WTC11 (cell line): ENCODE data around the gene TUSC2. TPM values are rescaled to one million over a fixed set of nuclear protein-coding genes. Genes with fewer than 3 reads are reported as not detected.
A peak's percentile ranks its signal among the peaks of the same experiment; 100 is the strongest.

Source experiments
- ATAC-seq: fragments of 200-7000 bp; cut with Tn5 transposase; 2 replicates; pipeline ENCODE4 v1.10.0; 2021; ENCODE audit warnings: mild to moderate bottlenecking, moderate library complexity
- CTCF ChIA-PET: fragments of 300-600 bp; sonication (Branson Sonifier 250); formaldehyde crosslinking; loops from one replicate; lab custom pipeline; 2021; ENCODE audit warnings: antibody characterized with exemption; lab: Charles Lee
- POLR2A ChIA-PET: fragments of 350-600 bp; sonication (Branson Sonifier 250); formaldehyde crosslinking; loops from one replicate; lab custom pipeline; 2021; ENCODE audit warnings: antibody characterized with exemption; lab: Charles Lee
- DNase-seq: peaks from one replicate; pipeline ENCODE4 v3.0.0; 2021; ENCODE audit warnings: low spot score
- H3K27ac Mint-ChIP-seq: 2 replicates; pipeline ENCODE4 v1.8.0; 2021; ENCODE audit warnings: mixed read lengths
- H3K27me3 Mint-ChIP-seq: 2 replicates; pipeline ENCODE4 v1.8.0; 2021; ENCODE audit warnings: low read depth, mild to moderate bottlenecking, moderate library complexity, mixed read lengths
- H3K36me3 Mint-ChIP-seq: 2 replicates; pipeline ENCODE4 v1.8.0; 2021; ENCODE audit warnings: mixed read lengths
- H3K4me1 Mint-ChIP-seq: 2 replicates; pipeline ENCODE4 v1.8.0; 2022; ENCODE audit warnings: mixed read lengths
- H3K4me3 Mint-ChIP-seq: 2 replicates; pipeline ENCODE4 v1.8.0; 2021; ENCODE audit warnings: mild to moderate bottlenecking, moderate library complexity, mixed read lengths
- H3K9me3 Mint-ChIP-seq: 2 replicates; pipeline ENCODE4 v1.8.0; 2021; ENCODE audit warnings: mixed read lengths
- ETV6 ChIP-seq: sonication (generic); formaldehyde crosslinking; IDR thresholded peaks from 2 replicates; pipeline ENCODE4 v1.8.1; 2022; ENCODE audit warnings: mild to moderate bottlenecking, missing genetic modification reagents
- FOXP1 ChIP-seq: sonication (generic); formaldehyde crosslinking; IDR thresholded peaks from 2 replicates; pipeline ENCODE4 v1.8.0; 2022; ENCODE audit warnings: missing genetic modification reagents, mild to moderate bottlenecking, moderate library complexity, borderline replicate concordance
- GABPB1 ChIP-seq: sonication (generic); formaldehyde crosslinking; IDR thresholded peaks from 2 replicates; pipeline ENCODE4 v1.8.1; 2023; ENCODE audit warnings: mild to moderate bottlenecking, missing genetic modification reagents
- JAZF1 ChIP-seq: fragments of 250-450 bp; sonication (Bioruptor Pico); IDR thresholded peaks from 2 replicates; pipeline ENCODE4 v1.9.0; 2021; ENCODE audit warnings: moderate library complexity, mild to moderate bottlenecking, inconsistent platforms
- KAT7 ChIP-seq: sonication (generic); formaldehyde crosslinking; IDR thresholded peaks from 2 replicates; pipeline ENCODE4 v1.8.1; 2023; ENCODE audit warnings: missing genetic modification reagents, mild to moderate bottlenecking, borderline replicate concordance
- MAX ChIP-seq: sonication (generic); formaldehyde crosslinking; IDR thresholded peaks from 2 replicates; pipeline ENCODE4 v1.8.0; 2022; ENCODE audit warnings: mild to moderate bottlenecking, missing genetic modification reagents
- MYBL2 ChIP-seq: sonication (generic); formaldehyde crosslinking; IDR thresholded peaks from 2 replicates; pipeline ENCODE4 v1.8.1; 2023; ENCODE audit warnings: mild to moderate bottlenecking, moderate library complexity, missing genetic modification reagents
- RELA ChIP-seq: sonication (generic); formaldehyde crosslinking; IDR thresholded peaks from 2 replicates; pipeline ENCODE4 v1.8.1; 2022; ENCODE audit warnings: missing genetic modification reagents, mild to moderate bottlenecking, borderline replicate concordance
- SP1 ChIP-seq: sonication (generic); formaldehyde crosslinking; conservative IDR thresholded peaks from 2 replicates; pipeline ENCODE4 v1.8.1; 2022; ENCODE audit warnings: missing genetic modification reagents
- TEAD1 ChIP-seq: sonication (generic); formaldehyde crosslinking; IDR thresholded peaks from 2 replicates; pipeline ENCODE4 v1.8.0; 2022; ENCODE audit warnings: mild to moderate bottlenecking, missing genetic modification reagents
- TP53 ChIP-seq: sonication (generic); formaldehyde crosslinking; IDR thresholded peaks from 2 replicates; pipeline ENCODE4 v1.8.1; 2023; ENCODE audit warnings: mild to moderate bottlenecking, missing genetic modification reagents
- USF1 ChIP-seq: sonication (generic); formaldehyde crosslinking; IDR thresholded peaks from 2 replicates; pipeline ENCODE4 v1.8.0; 2022; ENCODE audit warnings: mild to moderate bottlenecking, missing genetic modification reagents
- USF2 ChIP-seq: sonication (generic); formaldehyde crosslinking; IDR thresholded peaks from 2 replicates; pipeline ENCODE4 v1.8.1; 2023; ENCODE audit warnings: mild to moderate bottlenecking, missing genetic modification reagents, moderate library complexity
- ZNF121 ChIP-seq: sonication (generic); formaldehyde crosslinking; IDR thresholded peaks from 2 replicates; pipeline ENCODE4 v1.8.0; 2023; ENCODE audit warnings: missing genetic modification reagents
- ZNF263 ChIP-seq: sonication (generic); formaldehyde crosslinking; IDR thresholded peaks from 2 replicates; pipeline ENCODE4 v1.8.1; 2022; ENCODE audit warnings: low read depth, mild to moderate bottlenecking, moderate library complexity, missing genetic modification reagents
- ZNF317 ChIP-seq: sonication (generic); formaldehyde crosslinking; IDR thresholded peaks from 2 replicates; pipeline ENCODE4 v1.8.1; 2023; ENCODE audit warnings: low read depth, mild to moderate bottlenecking, moderate library complexity, missing genetic modification reagents, borderline replicate concordance
- ZNF396 ChIP-seq: fragments of 250-450 bp; sonication (Bioruptor Pico); IDR thresholded peaks from 2 replicates; pipeline ENCODE4 v1.8.0; 2021; ENCODE audit warnings: mild to moderate bottlenecking, moderate library complexity, borderline replicate concordance
- total RNA-seq: library from RNA; stranded (reverse); gene quantifications from 3 replicates; pipeline ENCODE4 v1.2.3, GENCODE V29; 2021
- TF ChIP-seq, protein P1 (sequence below): sonication (generic); formaldehyde crosslinking; IDR thresholded peaks from 2 replicates; pipeline ENCODE4 v1.8.1; 2023; ENCODE audit warnings: mild to moderate bottlenecking, missing genetic modification reagents
- TF ChIP-seq, protein P2 (sequence below): sonication (generic); formaldehyde crosslinking; IDR thresholded peaks from 2 replicates; pipeline ENCODE4 v1.8.1; 2023; ENCODE audit warnings: mild to moderate bottlenecking, missing genetic modification reagents, borderline replicate concordance

The TUSC2 gene
- total RNA-seq, 1 experiment from 2014 or later = 41.1 TPM

DNA sequence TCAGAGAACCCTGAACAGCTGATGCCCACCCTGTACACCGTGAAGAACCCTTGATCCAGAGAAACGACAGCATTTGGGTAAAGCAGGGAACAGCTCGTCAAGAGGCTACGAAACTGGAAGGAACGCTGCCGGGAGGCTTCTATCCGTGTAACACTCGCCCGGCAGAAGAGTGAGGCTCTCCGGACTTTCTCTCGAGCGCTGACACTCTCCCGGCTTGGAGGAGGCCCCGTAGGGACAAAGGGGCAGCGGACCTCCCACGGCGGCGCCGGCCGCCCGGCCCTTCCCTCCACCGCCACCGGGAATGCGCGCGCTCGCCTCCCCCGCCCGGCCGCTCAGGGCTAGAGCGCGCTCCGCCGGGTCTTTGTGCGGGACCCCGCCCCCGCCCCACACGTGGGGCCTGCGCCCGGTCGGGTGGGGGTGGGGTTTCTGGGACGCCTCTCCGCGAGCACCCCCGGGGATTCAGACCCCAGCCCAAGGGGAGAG is 7.1 kb downstream of the TUSC2 start:
- H3K4me1 Mint-ChIP-seq = peaks cover 40% of the 10 kb centered on the region
- H3K36me3 Mint-ChIP-seq = peaks cover 35% of the 10 kb centered on the region
- DNase-seq (peak; percentile 81), ATAC-seq (peak; percentile 26)
- ChIA-PET POLR2A (interaction anchor here (0.6 to 2.0 kb wide), 5 partner anchors 16 to 124 kb away, joined by 3 to 8 read pairs (median 5); partner anchors contain the start of genes HYAL3 and NAA80), CTCF (interaction anchor here (0.6 to 5.5 kb wide), 39 partner anchors 12 to 1382 kb away, joined by 3 to 95 read pairs (median 4); partner anchors contain the start of genes CISH, CYB561D2, HEMK1 and HYAL1)
- no peaks in the 10 kb centered on the region for H3K9me3 Mint-ChIP-seq
- H3K4me3 Mint-ChIP-seq = peak overlapping the region; percentile 93
- H3K27ac Mint-ChIP-seq = peak overlapping the region; percentile 44
- H3K27me3 Mint-ChIP-seq = no peaks in the 10 kb centered on the region
- TF ChIP-seq USF2 (peak; percentile 81), MAX (peak; percentile 42; the same call in 1 of the 2 replicates), TEAD1 (no peak), JAZF1 (CRISPR knock-in tag) (no peak), MYBL2 (0 out of 2 replicates have a peak, but pooled peaks have one; percentile 36), ZNF317 (0 out of 2 replicates have a peak, but pooled peaks have one; percentile 26), KAT7 (CRISPR knock-in tag) (peak; percentile 99), ETV6 (CRISPR knock-in tag) (no peak; the same call in 1 of the 2 replicates), USF1 (CRISPR knock-in tag) (peak; percentile 58; the same call in 1 of the 2 replicates), TP53 (CRISPR knock-in tag) (peak; percentile 52; the same call in 1 of the 2 replicates), RELA (CRISPR knock-in tag) (peak; percentile 71; the same call in 1 of the 2 replicates), FOXP1 (CRISPR knock-in tag) (peak; percentile 79; the same call in 1 of the 2 replicates), ZNF263 (CRISPR knock-in tag) (0 out of 2 replicates have a peak, but pooled peaks have one; percentile 13)
- TF ChIP-seq, protein P1, sequence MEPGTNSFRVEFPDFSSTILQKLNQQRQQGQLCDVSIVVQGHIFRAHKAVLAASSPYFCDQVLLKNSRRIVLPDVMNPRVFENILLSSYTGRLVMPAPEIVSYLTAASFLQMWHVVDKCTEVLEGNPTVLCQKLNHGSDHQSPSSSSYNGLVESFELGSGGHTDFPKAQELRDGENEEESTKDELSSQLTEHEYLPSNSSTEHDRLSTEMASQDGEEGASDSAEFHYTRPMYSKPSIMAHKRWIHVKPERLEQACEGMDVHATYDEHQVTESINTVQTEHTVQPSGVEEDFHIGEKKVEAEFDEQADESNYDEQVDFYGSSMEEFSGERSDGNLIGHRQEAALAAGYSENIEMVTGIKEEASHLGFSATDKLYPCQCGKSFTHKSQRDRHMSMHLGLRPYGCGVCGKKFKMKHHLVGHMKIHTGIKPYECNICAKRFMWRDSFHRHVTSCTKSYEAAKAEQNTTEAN (CRISPR knock-in tag) = peak; percentile 38; the same call in 1 of the 2 replicates

- no peak for ATAC-seq
- CTCF ChIA-PET = interaction anchor here (0.7 to 5.5 kb wide), 10 partner anchors 8 to 292 kb away, joined by 3 to 95 read pairs (median 4); partner anchors contain the start of genes CISH, HYAL1, HYAL3 and IFRD2
- TF ChIP-seq ZNF396 = no peak
- TF ChIP-seq SP1 (CRISPR knock-in tag) = no peak
- TF ChIP-seq GABPB1 (CRISPR knock-in tag) = no peak
- TF ChIP-seq, protein P2, sequence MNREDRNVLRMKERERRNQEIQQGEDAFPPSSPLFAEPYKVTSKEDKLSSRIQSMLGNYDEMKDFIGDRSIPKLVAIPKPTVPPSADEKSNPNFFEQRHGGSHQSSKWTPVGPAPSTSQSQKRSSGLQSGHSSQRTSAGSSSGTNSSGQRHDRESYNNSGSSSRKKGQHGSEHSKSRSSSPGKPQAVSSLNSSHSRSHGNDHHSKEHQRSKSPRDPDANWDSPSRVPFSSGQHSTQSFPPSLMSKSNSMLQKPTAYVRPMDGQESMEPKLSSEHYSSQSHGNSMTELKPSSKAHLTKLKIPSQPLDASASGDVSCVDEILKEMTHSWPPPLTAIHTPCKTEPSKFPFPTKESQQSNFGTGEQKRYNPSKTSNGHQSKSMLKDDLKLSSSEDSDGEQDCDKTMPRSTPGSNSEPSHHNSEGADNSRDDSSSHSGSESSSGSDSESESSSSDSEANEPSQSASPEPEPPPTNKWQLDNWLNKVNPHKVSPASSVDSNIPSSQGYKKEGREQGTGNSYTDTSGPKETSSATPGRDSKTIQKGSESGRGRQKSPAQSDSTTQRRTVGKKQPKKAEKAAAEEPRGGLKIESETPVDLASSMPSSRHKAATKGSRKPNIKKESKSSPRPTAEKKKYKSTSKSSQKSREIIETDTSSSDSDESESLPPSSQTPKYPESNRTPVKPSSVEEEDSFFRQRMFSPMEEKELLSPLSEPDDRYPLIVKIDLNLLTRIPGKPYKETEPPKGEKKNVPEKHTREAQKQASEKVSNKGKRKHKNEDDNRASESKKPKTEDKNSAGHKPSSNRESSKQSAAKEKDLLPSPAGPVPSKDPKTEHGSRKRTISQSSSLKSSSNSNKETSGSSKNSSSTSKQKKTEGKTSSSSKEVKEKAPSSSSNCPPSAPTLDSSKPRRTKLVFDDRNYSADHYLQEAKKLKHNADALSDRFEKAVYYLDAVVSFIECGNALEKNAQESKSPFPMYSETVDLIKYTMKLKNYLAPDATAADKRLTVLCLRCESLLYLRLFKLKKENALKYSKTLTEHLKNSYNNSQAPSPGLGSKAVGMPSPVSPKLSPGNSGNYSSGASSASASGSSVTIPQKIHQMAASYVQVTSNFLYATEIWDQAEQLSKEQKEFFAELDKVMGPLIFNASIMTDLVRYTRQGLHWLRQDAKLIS (CRISPR knock-in tag) = no peak
- TF ChIP-seq ZNF121 = 0 out of 2 replicates have a peak, but pooled peaks have one; percentile 4
- H3K4me3 Mint-ChIP-seq = peak overlapping the region; percentile 93
- H3K27ac Mint-ChIP-seq = peak overlapping the region; percentile 44; the same call in 1 of the 2 replicates
- H3K4me1 Mint-ChIP-seq = peaks cover 40% of the 10 kb centered on the region
- no peak for DNase-seq
- POLR2A ChIA-PET = no interaction called here
- peaks cover 36% of the 10 kb centered on the region for H3K36me3 Mint-ChIP-seq
- H3K9me3 Mint-ChIP-seq = no peaks in the 10 kb centered on the region
- no peaks in the 10 kb centered on the region for H3K27me3 Mint-ChIP-seq
Observed at GRCh38 chr3:50319894-50320625, 8.0 kb downstream of the TUSC2 start.
